ENCODE results near the gene TRPV3.
"Not testable (repeated sequence)": the region's sequence is repeated elsewhere in the genome, so short reads cannot be mapped to it uniquely, and the experiment has no call there.

TRPV3 gene

GRCh38 chr17:3472137-3472536 is 85.5 kb downstream of the TRPV3 start:
- DNase-seq (ENCODE audit: low read depth): no peak

- no peak for DNase-seq (ENCODE audit: low read depth)
These were observed 86.0 kb downstream of the TRPV3 start, which contains the start of gene SPATA22 for GRCh38 chr17:3471599-3471998. Gene SPATA22, minus strand, starts transcription at chr17:3471819. Its CDS starts 2,494 bp downstream, at chr17:3469325.

DNA sequence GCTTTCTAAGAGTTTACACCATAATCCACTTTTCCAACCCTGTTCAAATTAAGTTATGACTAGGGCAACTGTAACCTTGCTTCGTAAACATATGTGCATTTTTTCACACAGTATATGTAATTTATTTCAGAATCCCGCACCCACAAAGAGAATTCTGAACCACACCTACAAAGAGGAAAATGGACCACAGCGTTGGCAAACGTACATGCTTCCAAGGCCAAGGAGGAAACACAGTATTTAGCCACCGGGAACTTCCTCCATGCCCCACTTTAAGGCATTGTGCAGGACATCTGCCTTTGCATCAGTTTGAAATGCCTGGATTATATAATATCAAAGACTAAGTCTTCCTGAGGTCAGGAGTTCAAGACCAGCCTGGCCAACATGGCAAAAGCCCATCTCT is 88.1 kb downstream of the TRPV3 start:
- no peak for DNase-seq (ENCODE audit: low read depth)

- not testable (repeated sequence) for DNase-seq (ENCODE audit: low read depth)
These were observed 91.3 kb downstream of the TRPV3 start for GRCh38 chr17:3466355-3466754.

Measured in stimulated activated CD8-positive, alpha-beta memory T cell treated with anti-CD3 and anti-CD28 coated beads, Interleukin-12 subunit alpha, Interleukin-12 subunit beta, amount 100 ng/mL, for 1 hour (primary cell).